ACC112 (cell line): Measurements from ENCODE around the gene LHX3.

Source experiments
- H2AFZ ChIP-seq: fragments of 200-600 bp; sonication (generic); one replicate; pipeline ENCODE4 v1.6.0; 2017; ENCODE audit warnings: antibody characterized with exemption, low read length; ENCODE audit not compliant: unreplicated experiment
- H3K27ac ChIP-seq: fragments of 200-600 bp; sonication (generic); 2 replicates; pipeline ENCODE4 v1.5.1; 2014; ENCODE audit warnings: low read depth, mild to moderate bottlenecking, antibody characterized with exemption, low read length, moderate library complexity
- H3K27me3 ChIP-seq: fragments of 200-600 bp; sonication (generic); 2 replicates; pipeline ENCODE4 v1.6.1; 2014; ENCODE audit warnings: mild to moderate bottlenecking, antibody characterized with exemption, low read length, moderate library complexity, mixed read lengths; ENCODE audit not compliant: insufficient read depth
- H3K36me3 ChIP-seq: fragments of 200-600 bp; sonication (generic); 2 replicates; pipeline ENCODE4 v1.6.1; 2016; ENCODE audit warnings: mild to moderate bottlenecking, antibody characterized with exemption, low read length, moderate library complexity, mixed read lengths; ENCODE audit not compliant: insufficient read depth
- H3K4me1 ChIP-seq: fragments of 200-600 bp; sonication (generic); one replicate; pipeline ENCODE4 v1.6.1; 2016; ENCODE audit warnings: low read length, mixed read lengths; ENCODE audit not compliant: insufficient read depth, unreplicated experiment, control insufficient read depth
- H3K4me3 ChIP-seq: fragments of 200-600 bp; sonication (generic); 2 replicates; pipeline ENCODE4 v1.5.1; 2014; ENCODE audit warnings: mild to moderate bottlenecking, low read depth, low read length
- H3K79me2 ChIP-seq: fragments of 200-600 bp; sonication (generic); one replicate; pipeline ENCODE4 v1.6.0; 2016; ENCODE audit warnings: low read length; ENCODE audit not compliant: control insufficient read depth, unreplicated experiment, insufficient read depth

LHX3 gene

DNA sequence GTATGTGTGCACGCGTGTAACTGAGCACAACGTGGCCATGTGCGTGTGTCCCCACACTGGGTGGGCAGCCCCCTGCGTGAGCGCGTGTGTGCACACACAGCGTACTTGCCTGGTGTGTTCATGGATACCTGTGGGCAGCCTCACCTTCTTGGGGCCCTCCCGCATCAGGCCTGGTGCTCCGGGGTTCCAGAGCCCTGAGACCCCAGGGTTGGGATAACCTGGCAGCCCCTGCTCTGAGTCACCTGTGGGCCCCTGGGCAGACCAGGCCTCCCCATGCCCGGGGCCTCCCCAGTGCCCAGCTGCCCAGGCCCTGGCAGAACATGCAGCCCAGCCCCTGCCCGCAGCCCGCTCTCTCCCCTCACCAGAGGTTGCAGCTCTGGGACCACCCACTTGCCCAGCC lies 25.2 kb downstream of the LHX3 start:
- Histone ChIP-seq H3K4me3 (no peak overlapping the region), H3K4me1 (no peaks in the 10 kb centered on the region), H3K36me3 (no peaks in the 10 kb centered on the region), H3K27ac (no peak overlapping the region), H3K27me3 (peaks cover 11% of the 10 kb centered on the region), H2AFZ (no peak overlapping the region), H3K79me2 (no peaks in the 10 kb centered on the region)

DNA sequence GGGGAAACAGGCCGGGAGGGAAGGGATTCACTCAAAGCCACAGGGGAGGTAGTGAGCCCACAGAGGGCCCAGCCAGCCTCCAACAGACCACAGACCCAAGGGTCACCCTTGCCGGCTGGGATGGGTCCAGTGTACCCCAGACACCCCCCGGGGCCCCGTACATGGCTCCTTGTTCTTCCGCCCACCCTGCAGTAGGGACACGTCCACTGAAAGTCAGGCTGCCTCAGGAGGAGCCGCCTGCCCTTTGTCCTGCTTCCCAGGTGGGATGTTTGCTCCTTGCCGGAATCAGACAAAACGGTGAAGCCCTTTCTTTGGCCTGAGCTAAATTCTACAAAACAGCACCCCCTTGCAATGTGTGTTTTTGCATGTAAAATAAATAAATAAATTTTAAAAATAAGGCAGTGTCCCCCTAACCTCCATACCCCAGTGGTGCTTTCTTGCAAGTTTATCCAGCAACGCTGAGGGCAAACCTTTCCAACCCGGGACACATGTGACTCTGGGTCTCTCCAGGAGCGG lies 25.8 kb downstream of the LHX3 start:
- Histone ChIP-seq H3K4me3 (no peak overlapping the region), H3K36me3 (no peaks in the 10 kb centered on the region), H3K27me3 (peaks cover 7% of the 10 kb centered on the region; the same call in 1 of the 2 replicates), H3K27ac (no peak overlapping the region), H3K4me1 (no peaks in the 10 kb centered on the region), H3K79me2 (no peaks in the 10 kb centered on the region), H2AFZ (no peak overlapping the region)

DNA sequence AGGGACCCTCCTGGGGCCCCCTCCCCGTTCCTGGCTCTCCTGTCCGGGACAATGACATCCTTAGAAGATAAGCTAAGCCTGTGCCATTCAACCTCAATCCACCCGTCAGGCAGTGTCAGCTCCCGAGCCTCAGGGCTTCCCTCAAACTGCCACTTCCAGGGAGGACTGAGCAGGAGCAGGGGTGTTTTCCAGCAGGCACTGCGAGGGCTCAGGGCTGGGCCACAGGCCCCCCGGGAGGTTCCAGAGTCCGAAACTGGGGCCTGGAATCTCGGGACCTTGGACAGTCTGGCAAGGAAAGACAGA lies 26.2 kb downstream of the LHX3 start:
- Histone ChIP-seq H3K27me3 (0 out of 2 replicates have a peak, but pooled peaks cover 6% of the 10 kb centered on the region), H2AFZ (no peak overlapping the region), H3K4me3 (no peak overlapping the region), H3K79me2 (no peaks in the 10 kb centered on the region), H3K27ac (no peak overlapping the region), H3K36me3 (no peaks in the 10 kb centered on the region), H3K4me1 (no peaks in the 10 kb centered on the region)

DNA sequence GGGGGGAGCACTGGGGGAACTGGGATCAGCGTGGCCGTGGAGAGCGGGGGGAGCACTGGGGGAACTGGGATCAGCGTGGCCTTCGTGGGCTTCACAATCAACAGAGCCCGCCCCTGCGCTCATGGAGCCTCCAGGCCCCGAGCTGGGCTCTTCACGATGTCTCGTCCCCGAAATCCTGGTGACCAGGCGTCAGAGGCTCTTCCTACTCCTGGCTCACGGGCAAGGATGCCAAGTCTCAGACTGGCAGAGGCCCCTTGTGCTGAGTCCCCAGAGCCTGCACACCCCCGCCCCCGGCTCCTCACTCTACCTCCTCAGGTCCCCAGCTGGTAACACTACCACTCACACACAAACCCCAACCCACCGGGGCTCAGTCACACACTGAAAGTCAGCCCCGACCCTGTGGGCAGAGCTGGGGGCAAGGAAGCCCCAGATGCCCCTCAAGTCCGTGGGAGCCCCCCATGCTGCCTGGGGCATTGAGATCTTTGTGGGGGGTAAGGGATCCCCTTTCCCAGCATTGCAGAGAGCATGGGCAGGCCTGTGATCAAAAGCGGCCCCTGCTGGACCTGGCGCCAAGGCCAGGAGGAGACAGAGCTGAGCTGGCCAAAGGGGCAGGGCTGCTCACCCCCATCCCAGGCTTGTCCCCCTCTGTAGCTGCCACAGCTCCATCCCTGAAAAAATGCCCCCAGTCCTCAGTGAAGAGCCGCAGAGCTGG lies 26.7 kb downstream of the LHX3 start:
- Histone ChIP-seq H2AFZ (no peak overlapping the region), H3K36me3 (no peaks in the 10 kb centered on the region), H3K27ac (no peak overlapping the region), H3K4me1 (no peaks in the 10 kb centered on the region), H3K27me3 (0 out of 2 replicates have a peak, but pooled peaks cover 6% of the 10 kb centered on the region), H3K79me2 (no peaks in the 10 kb centered on the region), H3K4me3 (no peak overlapping the region)

DNA sequence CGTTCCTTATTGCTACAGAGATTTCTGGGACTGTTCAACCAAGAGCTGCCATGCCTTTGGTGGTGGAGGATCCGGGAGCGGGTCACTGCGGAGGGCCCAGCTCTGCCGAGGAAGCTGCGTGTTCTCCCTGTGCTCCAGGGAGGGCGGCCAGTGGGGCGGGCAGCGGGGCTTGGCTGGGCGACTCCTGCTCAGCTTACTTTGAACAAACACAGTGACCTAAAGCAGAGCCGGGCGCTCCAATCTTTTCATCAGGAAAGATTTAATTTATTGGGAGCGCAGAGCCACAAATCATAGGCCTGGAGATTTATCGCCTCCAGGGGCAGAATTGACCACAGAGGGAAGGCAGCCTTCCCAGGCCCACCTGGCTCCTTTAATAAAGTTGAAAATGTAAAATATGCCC lies 27.7 kb downstream of the LHX3 start:
- Histone ChIP-seq H3K4me3 (no peak overlapping the region), H3K4me1 (no peaks in the 10 kb centered on the region), H3K36me3 (no peaks in the 10 kb centered on the region), H3K27ac (no peak overlapping the region), H3K79me2 (no peaks in the 10 kb centered on the region), H2AFZ (no peak overlapping the region), H3K27me3 (0 out of 2 replicates have a peak, but pooled peaks cover 6% of the 10 kb centered on the region)

- H3K27me3 ChIP-seq, result peaks cover 11% of the 10 kb centered on the region
- H3K27ac ChIP-seq, result no peak overlapping the region
- H3K4me1 ChIP-seq, result no peaks in the 10 kb centered on the region
- H2AFZ ChIP-seq, result no peak overlapping the region
- no peak overlapping the region for H3K4me3 ChIP-seq
- H3K79me2 ChIP-seq, result no peaks in the 10 kb centered on the region
- no peaks in the 10 kb centered on the region for H3K36me3 ChIP-seq
Measured at GRCh38 chr9:136175616-136176197, 29.2 kb downstream of the LHX3 start.

DNA sequence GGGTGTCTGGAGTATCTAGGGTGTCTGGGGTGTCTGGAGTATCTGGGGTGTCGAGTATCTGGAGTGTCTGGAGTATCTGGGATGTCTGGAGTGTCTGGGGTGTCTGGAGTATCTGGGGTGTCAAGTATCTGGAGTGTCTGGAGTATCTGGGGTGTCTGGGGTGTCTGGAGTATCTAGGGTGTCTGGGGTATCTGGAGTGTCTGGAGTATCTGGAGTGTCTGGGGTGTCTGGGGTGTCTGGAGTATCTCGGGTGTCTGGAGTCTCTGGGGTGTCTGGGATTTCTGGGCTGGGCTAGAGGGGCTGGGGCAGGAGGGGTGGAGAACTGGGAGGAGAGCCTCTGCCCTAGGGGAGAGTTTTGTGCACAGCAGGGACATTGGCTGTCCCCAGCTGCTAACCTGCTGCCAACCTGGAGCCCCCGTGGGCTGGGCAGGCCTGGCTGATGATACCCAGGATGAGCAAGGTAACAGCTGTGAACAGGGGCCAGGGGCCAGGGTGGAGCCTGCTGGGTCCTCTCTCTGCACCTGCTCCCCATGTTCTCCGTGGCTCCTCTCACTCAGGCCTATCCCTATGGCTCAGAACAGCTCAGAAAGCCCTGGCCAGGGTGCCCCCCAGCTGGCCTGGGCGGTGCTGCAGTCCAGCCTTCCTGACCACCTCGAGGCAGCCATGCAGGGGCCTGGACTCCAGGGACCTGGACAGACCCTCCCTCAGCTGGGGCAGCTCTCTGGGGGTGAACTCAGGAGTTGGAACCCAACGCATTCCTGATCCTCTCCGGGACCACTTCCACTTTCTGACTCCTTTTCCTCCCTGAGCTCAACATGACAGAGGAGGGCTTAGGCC lies 29.9 kb downstream of the LHX3 start:
- Histone ChIP-seq H3K27ac (no peak overlapping the region), H3K36me3 (no peaks in the 10 kb centered on the region), H3K27me3 (peaks cover 7% of the 10 kb centered on the region), H2AFZ (no peak overlapping the region), H3K4me1 (no peaks in the 10 kb centered on the region), H3K79me2 (no peaks in the 10 kb centered on the region), H3K4me3 (no peak overlapping the region)

GRCh38 chr9:136173648-136174290 lies 31.2 kb downstream of the LHX3 start:
- Histone ChIP-seq H2AFZ (no peak overlapping the region), H3K36me3 (no peaks in the 10 kb centered on the region), H3K27ac (no peak overlapping the region), H3K4me1 (no peaks in the 10 kb centered on the region), H3K79me2 (no peaks in the 10 kb centered on the region), H3K27me3 (peaks cover 18% of the 10 kb centered on the region), H3K4me3 (no peak overlapping the region)

- Histone ChIP-seq H3K4me3 (no peak overlapping the region), H3K27me3 (peaks cover 25% of the 10 kb centered on the region), H2AFZ (no peak overlapping the region), H3K36me3 (no peaks in the 10 kb centered on the region), H3K27ac (no peak overlapping the region), H3K4me1 (no peaks in the 10 kb centered on the region), H3K79me2 (no peaks in the 10 kb centered on the region)
Measured at GRCh38 chr9:136172412-136173079, 32.4 kb downstream of the LHX3 start.

- H3K27ac ChIP-seq, result no peak overlapping the region
- H3K4me3 ChIP-seq, result no peak overlapping the region
- no peaks in the 10 kb centered on the region for H3K79me2 ChIP-seq
- H3K4me1 ChIP-seq, result no peaks in the 10 kb centered on the region
- H3K36me3 ChIP-seq, result no peaks in the 10 kb centered on the region
- no peak overlapping the region for H2AFZ ChIP-seq
- H3K27me3 ChIP-seq, result peaks cover 25% of the 10 kb centered on the region
Measured at GRCh38 chr9:136171801-136172411, 33.0 kb downstream of the LHX3 start.
